ENCODE results near the gene NPDC1. TPM values are rescaled to one million over a fixed set of nuclear protein-coding genes. Genes with fewer than 3 reads are reported as not detected.
"Not testable (repeated sequence)": the region's sequence is repeated elsewhere in the genome, so short reads cannot be mapped to it uniquely, and the experiment has no call there.

The NPDC1 gene
- total RNA-seq, 4 donors from 2014 or later, result 11.3 to 22.3 (median 19.0) TPM

DNA sequence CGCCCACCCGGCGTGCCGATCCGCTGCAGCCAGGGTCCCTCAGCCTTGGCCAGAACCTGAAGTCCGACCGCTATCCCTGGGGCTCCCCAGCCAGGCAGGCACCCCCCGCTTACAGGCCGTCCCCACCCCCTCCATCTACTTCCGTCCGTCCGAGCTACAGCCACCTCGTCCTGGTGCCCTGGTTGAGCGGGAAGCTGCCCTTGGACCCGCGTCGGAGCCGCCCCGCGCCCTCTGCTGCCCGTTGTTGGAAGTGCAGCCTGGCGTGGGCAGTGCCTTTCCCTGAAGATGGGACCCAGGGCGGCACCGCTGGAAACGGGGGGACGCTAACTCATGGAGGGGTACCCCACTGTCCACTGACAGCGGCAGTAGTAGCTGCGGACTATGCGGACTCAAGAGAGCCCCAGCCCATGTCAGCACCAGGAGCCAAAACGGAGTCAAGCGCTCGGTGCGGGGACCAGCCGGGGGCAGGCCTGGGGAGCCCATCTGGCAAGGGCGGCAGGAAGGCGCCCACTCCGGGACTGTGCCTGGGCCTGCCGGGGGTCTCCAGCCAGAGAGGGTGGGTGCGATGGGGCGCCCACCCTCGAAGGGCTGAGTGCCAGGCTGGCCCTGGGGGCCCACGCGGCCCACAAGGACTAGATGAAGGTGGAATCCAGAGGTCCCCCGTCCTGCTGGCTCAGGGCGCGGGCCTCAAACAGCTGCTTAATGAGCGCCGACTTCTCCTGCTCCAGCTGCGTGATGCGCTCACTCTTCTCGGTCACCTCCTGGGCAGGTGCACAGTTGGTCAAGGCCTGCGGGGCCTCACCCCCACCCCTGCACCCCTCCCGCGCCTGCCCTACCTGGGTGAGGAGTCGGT lies 18.3 kb upstream of the NPDC1 start:
- in situ Hi-C loops (cut with MboI; ENCODE audit: low sequenced_read_pairs in 4 of 4) (no loop called here), intact Hi-C loops (cut with DNase I; ENCODE audit: low total_unique reads) (no loop called here)
- no peaks in the 10 kb centered on the region for H3K9me3 ChIP-seq
- peaks cover 0 to 6% (median 1%) of the 10 kb centered on the region in 3 donors for H3K27me3 ChIP-seq
- no peak for TF ChIP-seq POLR2A (IDR thresholded peaks at IDR 0.05)
- TF ChIP-seq, protein P1, sequence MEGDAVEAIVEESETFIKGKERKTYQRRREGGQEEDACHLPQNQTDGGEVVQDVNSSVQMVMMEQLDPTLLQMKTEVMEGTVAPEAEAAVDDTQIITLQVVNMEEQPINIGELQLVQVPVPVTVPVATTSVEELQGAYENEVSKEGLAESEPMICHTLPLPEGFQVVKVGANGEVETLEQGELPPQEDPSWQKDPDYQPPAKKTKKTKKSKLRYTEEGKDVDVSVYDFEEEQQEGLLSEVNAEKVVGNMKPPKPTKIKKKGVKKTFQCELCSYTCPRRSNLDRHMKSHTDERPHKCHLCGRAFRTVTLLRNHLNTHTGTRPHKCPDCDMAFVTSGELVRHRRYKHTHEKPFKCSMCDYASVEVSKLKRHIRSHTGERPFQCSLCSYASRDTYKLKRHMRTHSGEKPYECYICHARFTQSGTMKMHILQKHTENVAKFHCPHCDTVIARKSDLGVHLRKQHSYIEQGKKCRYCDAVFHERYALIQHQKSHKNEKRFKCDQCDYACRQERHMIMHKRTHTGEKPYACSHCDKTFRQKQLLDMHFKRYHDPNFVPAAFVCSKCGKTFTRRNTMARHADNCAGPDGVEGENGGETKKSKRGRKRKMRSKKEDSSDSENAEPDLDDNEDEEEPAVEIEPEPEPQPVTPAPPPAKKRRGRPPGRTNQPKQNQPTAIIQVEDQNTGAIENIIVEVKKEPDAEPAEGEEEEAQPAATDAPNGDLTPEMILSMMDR (IDR thresholded peaks at IDR 0.05 in 4 of 5, conservative IDR thresholded peaks at IDR 0.05 in 1 of 5), result peak; percentile 79 to 97 (median 90)
- peaks cover 0 to 7% of the 10 kb centered on the region in 2 donors for H3K4me1 ChIP-seq
- H3K27ac ChIP-seq, result no peak overlapping the region
- H3K4me3 ChIP-seq, result no peak overlapping the region
- DNase-seq (no peak), ATAC-seq (peak in 1 of 2 donors; percentile 49)
- H3K36me3 ChIP-seq, result no peaks in the 10 kb centered on the region

DNA sequence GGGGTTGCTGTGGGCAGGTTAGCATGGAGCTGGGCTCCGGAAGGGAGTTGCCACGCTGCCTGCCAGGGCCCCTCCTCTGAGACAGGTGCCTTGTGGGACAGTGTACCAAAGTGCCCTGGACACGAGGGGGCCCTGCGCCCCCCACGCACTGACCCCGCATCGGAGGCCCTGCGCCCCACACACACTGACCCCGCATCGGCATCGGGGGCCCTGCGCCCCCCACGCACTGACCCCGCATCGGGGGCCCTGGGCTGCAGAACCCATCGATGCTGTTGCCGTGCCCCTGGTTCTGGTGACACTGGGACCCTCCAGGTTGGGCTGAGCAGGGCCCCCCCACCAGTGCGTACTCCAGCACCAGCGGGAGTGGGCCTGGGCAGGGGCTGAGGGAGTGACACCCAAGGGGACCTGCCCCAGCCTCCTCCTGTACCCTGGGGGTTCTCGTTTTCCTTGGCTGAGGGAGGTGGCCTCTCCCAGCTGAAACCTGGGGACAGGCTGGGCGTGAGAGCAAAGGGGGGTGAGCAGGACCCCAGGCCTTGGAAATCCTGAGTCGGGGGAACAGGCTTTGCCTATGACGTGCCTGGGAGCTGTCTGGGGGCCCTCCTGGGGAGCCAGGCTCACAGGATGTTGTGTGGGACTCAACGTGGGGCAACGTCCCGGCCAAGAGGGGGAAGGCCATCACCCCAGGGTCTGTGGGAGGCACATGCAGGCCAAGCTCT lies 17.5 kb upstream of the NPDC1 start:
- in situ Hi-C loops (cut with MboI; ENCODE audit: low sequenced_read_pairs in 4 of 4), result no loop called here
- H3K4me3 ChIP-seq, result no peak overlapping the region
- no peaks in the 10 kb centered on the region for H3K27me3 ChIP-seq
- no peak for DNase-seq
- no peaks in the 10 kb centered on the region for H3K36me3 ChIP-seq
- no peak overlapping the region for H3K27ac ChIP-seq
- no peak for ATAC-seq
- H3K9me3 ChIP-seq, result no peaks in the 10 kb centered on the region
- intact Hi-C loops (cut with DNase I; ENCODE audit: low total_unique reads), result no loop called here
- peaks cover 0 to 7% of the 10 kb centered on the region in 2 donors for H3K4me1 ChIP-seq
- TF ChIP-seq POLR2A (IDR thresholded peaks at IDR 0.05), result no peak
- TF ChIP-seq, protein P1 (IDR thresholded peaks at IDR 0.05 in 4 of 5, conservative IDR thresholded peaks at IDR 0.05 in 1 of 5), result no peak

DNA sequence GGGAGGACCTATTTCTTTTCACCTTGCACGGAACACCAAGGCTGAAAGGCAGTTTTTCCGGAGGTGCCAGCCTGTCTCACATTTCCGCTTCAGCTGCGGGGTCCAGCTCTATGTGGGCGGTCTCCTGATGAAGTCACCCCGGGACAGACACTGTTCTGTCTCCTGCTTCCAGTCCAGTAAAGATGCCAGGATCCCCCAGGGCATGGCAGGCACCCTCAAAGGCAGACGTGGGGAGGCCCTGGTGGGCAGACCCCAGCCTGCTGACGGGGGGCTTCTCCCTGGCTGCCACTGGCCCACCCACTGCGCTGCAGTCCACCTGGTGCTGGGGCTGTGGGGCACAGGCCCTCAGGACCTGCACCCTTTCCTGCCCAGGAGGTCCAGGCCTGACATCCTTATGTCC lies 16.8 kb upstream of the NPDC1 start:
- DNase-seq; H3K9me3 ChIP-seq; H3K27me3 ChIP-seq; intact Hi-C loops (cut with DNase I; ENCODE audit: low total_unique reads); H3K4me3 ChIP-seq; ATAC-seq; H3K4me1 ChIP-seq; H3K36me3 ChIP-seq; in situ Hi-C loops (cut with MboI; ENCODE audit: low sequenced_read_pairs in 4 of 4); H3K27ac ChIP-seq: not testable (repeated sequence)

DNA sequence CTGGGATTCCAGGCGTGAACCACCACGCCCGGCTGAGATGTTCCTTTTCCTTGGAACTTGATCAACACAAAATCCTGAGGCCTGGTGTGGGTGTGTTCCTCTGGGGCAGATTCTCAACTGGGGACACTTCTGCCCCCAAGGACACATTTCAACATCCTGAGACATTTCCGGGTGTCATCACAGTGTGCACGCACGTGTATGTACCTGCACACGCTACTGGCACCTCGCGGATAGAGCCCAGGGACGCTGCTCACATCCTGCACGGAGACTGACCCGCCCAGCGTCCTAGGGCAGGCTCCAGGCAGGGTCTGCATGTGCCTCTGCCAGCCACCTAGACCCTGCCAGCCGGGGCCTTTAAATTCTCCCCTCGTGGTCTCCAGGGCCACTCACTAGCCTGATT lies 16.4 kb upstream of the NPDC1 start:
- no peaks in the 10 kb centered on the region for H3K27me3 ChIP-seq
- no peak overlapping the region for H3K27ac ChIP-seq
- DNase-seq, result no peak
- H3K9me3 ChIP-seq, result no peaks in the 10 kb centered on the region
- in situ Hi-C loops (cut with MboI; ENCODE audit: low sequenced_read_pairs in 4 of 4) (no loop called here), intact Hi-C loops (cut with DNase I; ENCODE audit: low total_unique reads) (no loop called here)
- H3K36me3 ChIP-seq, result no peaks in the 10 kb centered on the region
- no peak overlapping the region for H3K4me3 ChIP-seq
- TF ChIP-seq, protein P1 (IDR thresholded peaks at IDR 0.05 in 4 of 5, conservative IDR thresholded peaks at IDR 0.05 in 1 of 5), result no peak
- TF ChIP-seq POLR2A (IDR thresholded peaks at IDR 0.05), result no peak
- peaks cover 0 to 7% of the 10 kb centered on the region in 2 donors for H3K4me1 ChIP-seq
- no peak for ATAC-seq

DNA sequence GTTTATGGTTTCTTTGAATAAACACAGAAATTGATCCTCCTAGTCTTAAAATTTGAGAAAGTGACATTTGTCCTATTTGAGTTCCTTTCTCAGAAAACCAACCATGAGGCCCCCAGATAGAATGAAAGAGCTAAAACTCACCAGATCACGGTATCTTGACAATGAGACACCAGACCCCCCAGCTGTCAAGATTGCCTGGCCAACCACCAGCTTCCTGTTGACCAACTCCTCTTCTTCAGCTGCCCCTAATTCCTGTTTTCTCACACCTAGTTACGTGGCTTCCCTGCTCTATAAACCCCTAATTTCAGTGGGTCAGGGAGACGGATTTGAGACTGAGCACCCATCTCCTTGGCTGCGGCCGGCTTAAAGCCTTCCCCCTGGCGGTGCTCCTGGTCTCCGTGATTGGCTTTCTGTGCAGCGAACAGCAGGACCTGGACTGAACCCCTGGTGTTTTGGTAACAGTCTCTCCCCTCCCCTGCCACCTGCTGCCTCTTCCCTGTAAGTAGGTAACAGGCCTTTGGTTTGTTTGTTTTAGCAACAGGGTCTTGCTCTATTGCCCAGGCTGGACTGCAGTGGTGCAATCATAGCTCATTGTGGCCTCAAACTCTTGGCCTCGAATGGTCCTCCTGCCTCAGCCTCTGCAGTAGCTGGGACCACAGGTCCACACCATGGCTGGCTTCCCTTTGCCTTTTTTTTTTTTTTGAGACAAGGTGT lies 12.7 kb upstream of the NPDC1 start:
- Histone ChIP-seq H3K36me3 (no peaks in the 10 kb centered on the region), H3K4me3 (no peak overlapping the region), H3K27me3 (peaks cover 4 to 26% (median 21%) of the 10 kb centered on the region in 3 donors), H3K27ac (no peak overlapping the region), H3K4me1 (peaks cover 6 to 12% of the 10 kb centered on the region in 2 donors), H3K9me3 (no peaks in the 10 kb centered on the region)
- in situ Hi-C loops (cut with MboI; ENCODE audit: low sequenced_read_pairs in 4 of 4) (no loop called here), intact Hi-C loops (cut with DNase I; ENCODE audit: low total_unique reads) (no loop called here)
- ATAC-seq (no peak), DNase-seq (no peak)
- TF ChIP-seq, protein P1 (IDR thresholded peaks at IDR 0.05 in 4 of 5, conservative IDR thresholded peaks at IDR 0.05 in 1 of 5), result no peak
- no peak for TF ChIP-seq POLR2A (IDR thresholded peaks at IDR 0.05)
